Ovary (tissue), 3 donors: ENCODE results near the gene VPS54.

Experiments used
- POLR2A ChIP-seq: fragments of 450-650 bp; IDR thresholded peaks from one replicate; pipeline ENCODE4 v1.6.1; 2017; ENCODE audit warnings: antibody characterized with exemption, mild to moderate bottlenecking, moderate library complexity
- TF ChIP-seq, protein P1 (sequence below), 3 donors: fragments of 450-650 bp in 2 of 3; fragments of 200-600 bp in 1 of 3; IDR thresholded peaks; one replicate each; pipeline versions ENCODE4 v1.5.1 to v1.8.0; 2016 to 2022; ENCODE audit warnings: antibody characterized with exemption in 3 of 3, mild to moderate bottlenecking in 1 of 3
- donor health status: DM: no; HTN: no; CAD: no.

DNA sequence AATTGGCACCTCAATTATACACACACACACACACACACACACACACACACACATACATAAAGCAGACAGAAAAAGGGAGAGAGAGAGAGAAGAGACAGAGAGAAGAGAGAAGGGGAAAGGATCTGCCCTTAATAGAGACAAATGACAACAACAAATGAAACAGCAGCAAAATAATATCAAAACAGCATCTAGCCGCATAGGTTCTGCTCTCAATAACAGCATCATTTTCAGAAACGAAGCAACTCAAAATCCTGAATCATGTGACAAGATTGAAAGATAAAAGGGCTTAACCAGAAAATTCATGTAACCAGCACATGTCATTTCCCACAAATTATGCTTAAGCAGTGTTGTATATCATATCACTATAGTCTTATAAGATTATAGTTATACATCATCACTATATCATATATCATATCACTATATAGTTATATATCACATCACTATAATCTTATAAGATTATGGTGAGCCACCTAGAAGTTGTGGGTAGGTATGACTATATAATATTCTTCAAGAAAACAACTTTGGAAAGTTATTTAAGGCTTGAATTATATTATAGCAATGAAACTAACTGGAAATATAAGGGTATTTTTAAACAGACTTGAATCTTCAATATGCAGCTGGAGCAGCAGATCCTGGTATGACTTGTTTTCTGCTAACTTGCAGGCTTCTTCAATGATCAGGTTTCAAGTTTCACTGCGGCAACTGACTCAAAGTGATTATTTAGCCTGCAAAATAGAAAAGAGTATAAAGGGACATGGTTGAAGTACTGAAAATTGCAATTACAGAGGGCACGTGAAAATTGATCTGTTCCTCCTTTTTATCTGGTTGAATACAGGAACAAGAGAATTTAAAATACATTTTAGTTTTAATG lies 16.1 kb upstream of the VPS54 start:
- TF ChIP-seq, protein P1, sequence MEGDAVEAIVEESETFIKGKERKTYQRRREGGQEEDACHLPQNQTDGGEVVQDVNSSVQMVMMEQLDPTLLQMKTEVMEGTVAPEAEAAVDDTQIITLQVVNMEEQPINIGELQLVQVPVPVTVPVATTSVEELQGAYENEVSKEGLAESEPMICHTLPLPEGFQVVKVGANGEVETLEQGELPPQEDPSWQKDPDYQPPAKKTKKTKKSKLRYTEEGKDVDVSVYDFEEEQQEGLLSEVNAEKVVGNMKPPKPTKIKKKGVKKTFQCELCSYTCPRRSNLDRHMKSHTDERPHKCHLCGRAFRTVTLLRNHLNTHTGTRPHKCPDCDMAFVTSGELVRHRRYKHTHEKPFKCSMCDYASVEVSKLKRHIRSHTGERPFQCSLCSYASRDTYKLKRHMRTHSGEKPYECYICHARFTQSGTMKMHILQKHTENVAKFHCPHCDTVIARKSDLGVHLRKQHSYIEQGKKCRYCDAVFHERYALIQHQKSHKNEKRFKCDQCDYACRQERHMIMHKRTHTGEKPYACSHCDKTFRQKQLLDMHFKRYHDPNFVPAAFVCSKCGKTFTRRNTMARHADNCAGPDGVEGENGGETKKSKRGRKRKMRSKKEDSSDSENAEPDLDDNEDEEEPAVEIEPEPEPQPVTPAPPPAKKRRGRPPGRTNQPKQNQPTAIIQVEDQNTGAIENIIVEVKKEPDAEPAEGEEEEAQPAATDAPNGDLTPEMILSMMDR (IDR thresholded peaks at IDR 0.05) = no peak
- TF ChIP-seq POLR2A = no peak
